HepG2 (cell line): ENCODE results near the gene TNP2. TPM values are rescaled to one million over a fixed set of nuclear protein-coding genes. Genes with fewer than 3 reads are reported as not detected.

ENCODE experiments used
- AGO1 ChIP-seq: fragments of 200-400 bp; formaldehyde crosslinking; IDR thresholded peaks from 2 replicates; pipeline ENCODE4 v1.6.1; 2017; ENCODE audit warnings: mild to moderate bottlenecking, low read depth, low read length, moderate library complexity; ENCODE audit not compliant: poor library complexity, severe bottlenecking
- ATAD3A ChIP-seq: sonication (generic); formaldehyde crosslinking; IDR thresholded peaks from 2 replicates; pipeline ENCODE4 v1.4.0; 2020; ENCODE audit warnings: missing genetic modification reagents
- KDM3A ChIP-seq: IDR thresholded peaks from 2 replicates; pipeline ENCODE4 v1.6.1; 2018; ENCODE audit warnings: low read depth, missing compliant biosample characterization
- KLF11 ChIP-seq: IDR thresholded peaks from 2 replicates; pipeline ENCODE4 v1.6.1; 2016; ENCODE audit warnings: missing compliant biosample characterization
- NFYC ChIP-seq: IDR thresholded peaks from 2 replicates; pipeline ENCODE4 v1.6.1; 2016; ENCODE audit warnings: missing genetic modification reagents, missing compliant biosample characterization
- NR1H2 ChIP-seq: sonication (generic); formaldehyde crosslinking; IDR thresholded peaks from 2 replicates; pipeline ENCODE4 v1.8.1; 2022; ENCODE audit warnings: low read depth, missing genetic modification reagents, borderline replicate concordance
- PLSCR1 ChIP-seq: sonication (generic); formaldehyde crosslinking; IDR thresholded peaks from 2 replicates; pipeline ENCODE4 v1.5.0; 2020; ENCODE audit warnings: missing genetic modification reagents, mild to moderate bottlenecking, borderline replicate concordance
- RAD51 ChIP-seq: fragments of 450-650 bp; IDR thresholded peaks from 2 replicates; pipeline ENCODE4 v1.6.1; 2016; ENCODE audit warnings: borderline replicate concordance
- ZBTB46 ChIP-seq: sonication (generic); formaldehyde crosslinking; IDR thresholded peaks from 2 replicates; pipeline ENCODE4 v1.4.0; 2020; ENCODE audit warnings: mild to moderate bottlenecking, missing genetic modification reagents, borderline replicate concordance
- ZNF18 ChIP-seq: sonication (generic); formaldehyde crosslinking; IDR thresholded peaks from 2 replicates; pipeline ENCODE4 v1.8.0; 2022; ENCODE audit warnings: mild to moderate bottlenecking, missing genetic modification reagents; ENCODE audit not compliant: insufficient replicate concordance
- ZNF30 ChIP-seq: sonication (generic); formaldehyde crosslinking; IDR thresholded peaks from 2 replicates; pipeline ENCODE4 v1.5.0; 2020; ENCODE audit warnings: mild to moderate bottlenecking, missing genetic modification reagents
- ZNF407 ChIP-seq: sonication (generic); formaldehyde crosslinking; IDR thresholded peaks from one replicate; pipeline ENCODE4 v1.5.1; 2020; ENCODE audit warnings: mild to moderate bottlenecking, missing genetic modification reagents; ENCODE audit errors: not compliant biosample characterization
- ZNF44 ChIP-seq: sonication (generic); formaldehyde crosslinking; IDR thresholded peaks from 2 replicates; pipeline ENCODE4 v1.5.1; 2020; ENCODE audit warnings: mild to moderate bottlenecking, missing genetic modification reagents
- ZNF547 ChIP-seq: sonication (generic); formaldehyde crosslinking; IDR thresholded peaks from 2 replicates; pipeline ENCODE4 v1.5.1; 2020; ENCODE audit warnings: mild to moderate bottlenecking, missing genetic modification reagents
- ZSCAN30 ChIP-seq: sonication (generic); formaldehyde crosslinking; IDR thresholded peaks from 2 replicates; pipeline ENCODE4 v1.5.0; 2020; ENCODE audit warnings: mild to moderate bottlenecking, missing genetic modification reagents
- polyA plus RNA-seq, 8 experiments: library from polyadenylated mRNA; depleted of rRNA in 3 of 8; stranded (reverse) in 7 of 8; unstranded in 1 of 8; fragments of >200 nt; fragmentation: Illumina TruSeq in 4 of 8; extraction: Trizol in 4 of 8; gene quantifications; 2 replicates each; pipeline versions ENCODE4 v1.2.1 to v1.2.3, GENCODE V29; 2011 to 2016; ENCODE audit warnings: low read depth in 4 of 8, missing spikeins in 1 of 8, mixed read lengths in 1 of 8; ENCODE audit not compliant: insufficient read depth in 1 of 8
- total RNA-seq, 5 experiments: library from RNA; depleted of rRNA; stranded (reverse); fragments of >200 nt; fragmentation: Illumina TruSeq; extraction: Trizol; gene quantifications; 2 replicates each; pipeline ENCODE4 v1.2.3, GENCODE V29; 2016; ENCODE audit warnings: low read depth in 1 of 5

TNP2 gene
- total and polyA plus RNA-seq, 2 of the 13 experiments (the other 11 are each of a cell fraction or from before 2014, with no cell fraction given): not detected

GRCh38 chr16:11257131-11257938 lies 11.8 kb downstream of the TNP2 start (continued):
- TF ChIP-seq PLSCR1 (CRISPR knock-in tag) (no peak), KDM3A (CRISPR knock-in tag) (no peak; the same call in 1 of the 2 replicates), ZBTB46 (CRISPR knock-in tag) (0 out of 2 replicates have a peak, but pooled peaks have one; percentile 88), ZNF30 (CRISPR knock-in tag) (no peak), NFYC (no peak), RAD51 (no peak), ZNF547 (CRISPR knock-in tag) (0 out of 2 replicates have a peak, but pooled peaks have one; percentile 48), ZNF407 (CRISPR knock-in tag) (peak; percentile 18), NR1H2 (no peak; the same call in 1 of the 2 replicates), ZNF18 (CRISPR knock-in tag) (peak; percentile 84), ATAD3A (CRISPR knock-in tag) (no peak), ZNF44 (CRISPR knock-in tag) (peak; percentile 22; the same call in 1 of the 2 replicates), KLF11 (no peak; the same call in 1 of the 2 replicates), AGO1 (peak; percentile 14), ZSCAN30 (CRISPR knock-in tag) (no peak)
